Lung (tissue), 12 donors: ENCODE measurements around the gene SAMD3. TPM values are rescaled to one million over a fixed set of nuclear protein-coding genes. Genes with fewer than 3 reads are reported as not detected.

Experiments
- ATAC-seq: fragments of 200-7000 bp; cut with Tn5 transposase; one replicate; pipeline ENCODE4 v1.9.1; 2020; ENCODE audit warnings: moderate number of reproducible peaks; ENCODE audit not compliant: insufficient read depth, low FRiP score
- DNase-seq, 3 donors: peaks; one replicate each; pipeline ENCODE4 v3.0.0-alpha.2; 2013 to 2017
- H3K27ac ChIP-seq, 2 donors: one replicate each; pipeline ENCODE4 v1.5.1; 2013; ENCODE audit warnings: mild to moderate bottlenecking in 2 of 2, moderate library complexity in 2 of 2, control low read depth in 1 of 2, inconsistent platforms in 1 of 2, low read depth in 1 of 2, low read length in 1 of 2
- H3K27me3 ChIP-seq, 3 donors: one replicate each; pipeline ENCODE4 v1.5.1; 2013; ENCODE audit warnings: low read length in 2 of 3; ENCODE audit not compliant: control insufficient read depth in 3 of 3, insufficient read depth in 3 of 3
- H3K36me3 ChIP-seq, 4 donors: one replicate each; pipeline ENCODE4 v1.5.1; 2013; ENCODE audit warnings: low read length in 4 of 4, mild to moderate bottlenecking in 1 of 4, moderate library complexity in 1 of 4; ENCODE audit not compliant: control insufficient read depth in 4 of 4, insufficient read depth in 4 of 4
- H3K4me1 ChIP-seq, 5 donors: one replicate each; pipeline ENCODE4 v1.5.1; 2013; ENCODE audit warnings: low read length in 5 of 5, mild to moderate bottlenecking in 2 of 5, moderate library complexity in 1 of 5; ENCODE audit not compliant: control insufficient read depth in 5 of 5, insufficient read depth in 5 of 5
- H3K4me3 ChIP-seq: one replicate; pipeline ENCODE4 v1.5.1; 2013; ENCODE audit warnings: mild to moderate bottlenecking, control low read depth, moderate library complexity
- H3K9ac ChIP-seq, 2 donors: one replicate each; pipeline ENCODE4 v1.5.1; 2013; ENCODE audit warnings: low read length in 2 of 2, control low read depth in 1 of 2; ENCODE audit not compliant: insufficient read depth in 1 of 2
- H3K9me3 ChIP-seq, 4 donors: one replicate each; pipeline ENCODE4 v1.5.1; 2013; ENCODE audit warnings: low read length in 3 of 4, mild to moderate bottlenecking in 1 of 4, moderate library complexity in 1 of 4; ENCODE audit not compliant: control insufficient read depth in 4 of 4, insufficient read depth in 3 of 4
- WGBS, 2 donors: extraction: QIAGEN DNeasy Blood & Tissue Kit; methylation state at CpG; one replicate each; pipeline ENCODE4 v1.1.7; 2013; 5-methylcytosine and 5-hydroxymethylcytosine counted together
- polyA plus RNA-seq, 2 donors: library from polyadenylated mRNA; stranded (reverse); fragments of 200-250 nt; gene quantifications; one replicate each; pipeline ENCODE4 v1.2.1, GENCODE V29; 2013
- total RNA-seq, 2 donors: library from RNA; depleted of rRNA in 1 of 2; stranded (reverse); fragments of >200 nt in 1 of 2; gene quantifications; one replicate each; pipeline ENCODE4 v1.2.1, GENCODE V29; 2014 to 2021
- TF ChIP-seq, protein P1 (sequence below): IDR thresholded peaks from 2 replicates; pipeline ENCODE4 v1.5.1; 2012; ENCODE audit warnings: mild to moderate bottlenecking; ENCODE audit errors: control extremely low read depth, extremely low read depth
- donor health status: control.
- donor health status: control.
- donor health status: Bipolar disorder and iron deficiency.
- donor health status: healthy.
- donor health status: DM: yes; HTN: yes; CAD: no.

SAMD3 gene
- total and polyA plus RNA-seq, 4 donors: 0.71 to 5.9 (median 2.0) TPM

- TF ChIP-seq, protein P1, sequence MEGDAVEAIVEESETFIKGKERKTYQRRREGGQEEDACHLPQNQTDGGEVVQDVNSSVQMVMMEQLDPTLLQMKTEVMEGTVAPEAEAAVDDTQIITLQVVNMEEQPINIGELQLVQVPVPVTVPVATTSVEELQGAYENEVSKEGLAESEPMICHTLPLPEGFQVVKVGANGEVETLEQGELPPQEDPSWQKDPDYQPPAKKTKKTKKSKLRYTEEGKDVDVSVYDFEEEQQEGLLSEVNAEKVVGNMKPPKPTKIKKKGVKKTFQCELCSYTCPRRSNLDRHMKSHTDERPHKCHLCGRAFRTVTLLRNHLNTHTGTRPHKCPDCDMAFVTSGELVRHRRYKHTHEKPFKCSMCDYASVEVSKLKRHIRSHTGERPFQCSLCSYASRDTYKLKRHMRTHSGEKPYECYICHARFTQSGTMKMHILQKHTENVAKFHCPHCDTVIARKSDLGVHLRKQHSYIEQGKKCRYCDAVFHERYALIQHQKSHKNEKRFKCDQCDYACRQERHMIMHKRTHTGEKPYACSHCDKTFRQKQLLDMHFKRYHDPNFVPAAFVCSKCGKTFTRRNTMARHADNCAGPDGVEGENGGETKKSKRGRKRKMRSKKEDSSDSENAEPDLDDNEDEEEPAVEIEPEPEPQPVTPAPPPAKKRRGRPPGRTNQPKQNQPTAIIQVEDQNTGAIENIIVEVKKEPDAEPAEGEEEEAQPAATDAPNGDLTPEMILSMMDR: no peak
- ATAC-seq: no peak
These were observed 60.9 kb downstream of the SAMD3 start for GRCh38 chr6:130161683-130162404.

GRCh38 chr6:130159956-130160355 is 62.8 kb downstream of the SAMD3 start:
- H3K4me1 ChIP-seq: peaks cover 0 to 28% (median 0%) of the 10 kb centered on the region in 5 donors
- TF ChIP-seq, protein P1: no peak
- peak in 2 of 3 donors; percentile 87 to 91 for DNase-seq
- H3K4me3 ChIP-seq: no peak overlapping the region
- no peak overlapping the region for H3K27ac ChIP-seq
- ATAC-seq: no peak
- no peak overlapping the region for H3K9ac ChIP-seq
- peaks cover 0 to 5% (median under 1%) of the 10 kb centered on the region in 4 donors for H3K9me3 ChIP-seq
- no peaks in the 10 kb centered on the region for H3K36me3 ChIP-seq
- no peaks in the 10 kb centered on the region for H3K27me3 ChIP-seq
- WGBS, 2 donors: 52 to 57% methylated on average over 3 of the region's 3 CpGs

More at GRCh38 chr6:130161683-130162404, 60.9 kb downstream of the SAMD3 start:
- no peak overlapping the region for H3K27ac ChIP-seq
- peak; percentile 74 to 97 (median 95) for DNase-seq
- H3K27me3 ChIP-seq: no peaks in the 10 kb centered on the region
- peaks cover 0 to 28% (median 0%) of the 10 kb centered on the region in 5 donors for H3K4me1 ChIP-seq
- H3K36me3 ChIP-seq: no peaks in the 10 kb centered on the region
- H3K9me3 ChIP-seq: peaks cover 0 to 5% (median under 1%) of the 10 kb centered on the region in 4 donors
- 56 to 59% methylated on average over 6 of the region's 6 CpGs for WGBS, 2 donors
- H3K4me3 ChIP-seq: no peak overlapping the region
- no peak overlapping the region for H3K9ac ChIP-seq

DNA sequence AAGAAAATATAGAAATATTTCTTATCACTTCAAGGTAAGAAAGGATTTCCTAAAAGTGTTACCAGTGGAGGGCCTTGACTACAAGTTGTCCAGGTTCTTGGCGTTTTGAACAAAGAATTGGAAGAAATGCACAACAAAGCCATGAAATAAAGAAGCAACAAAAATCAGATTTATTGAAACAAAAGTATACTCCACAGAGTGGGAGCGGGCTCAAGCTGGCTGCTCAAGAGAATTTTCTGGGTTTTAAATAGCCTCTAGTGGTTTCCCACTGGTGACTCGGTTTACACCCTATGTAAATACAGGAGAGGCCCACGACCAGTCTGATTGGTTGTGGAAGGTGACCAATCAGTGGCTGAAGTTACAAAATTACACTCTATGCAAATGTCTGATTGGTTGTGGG is 64.2 kb downstream of the SAMD3 start:
- Histone ChIP-seq H3K4me3 (no peak overlapping the region), H3K36me3 (no peaks in the 10 kb centered on the region), H3K27me3 (no peaks in the 10 kb centered on the region), H3K9me3 (peaks cover 0 to 5% (median under 1%) of the 10 kb centered on the region in 4 donors), H3K4me1 (peaks cover 0 to 28% (median 0%) of the 10 kb centered on the region in 5 donors), H3K9ac (no peak overlapping the region), H3K27ac (no peak overlapping the region)
- DNase-seq: no peak
- no peak for ATAC-seq
- TF ChIP-seq, protein P1: no peak
- 92 to 94% methylated on average over 4 of the region's 4 CpGs for WGBS, 2 donors
